Measurements from ENCODE around the gene UBE2L5.

- TF ChIP-seq, protein P1, sequence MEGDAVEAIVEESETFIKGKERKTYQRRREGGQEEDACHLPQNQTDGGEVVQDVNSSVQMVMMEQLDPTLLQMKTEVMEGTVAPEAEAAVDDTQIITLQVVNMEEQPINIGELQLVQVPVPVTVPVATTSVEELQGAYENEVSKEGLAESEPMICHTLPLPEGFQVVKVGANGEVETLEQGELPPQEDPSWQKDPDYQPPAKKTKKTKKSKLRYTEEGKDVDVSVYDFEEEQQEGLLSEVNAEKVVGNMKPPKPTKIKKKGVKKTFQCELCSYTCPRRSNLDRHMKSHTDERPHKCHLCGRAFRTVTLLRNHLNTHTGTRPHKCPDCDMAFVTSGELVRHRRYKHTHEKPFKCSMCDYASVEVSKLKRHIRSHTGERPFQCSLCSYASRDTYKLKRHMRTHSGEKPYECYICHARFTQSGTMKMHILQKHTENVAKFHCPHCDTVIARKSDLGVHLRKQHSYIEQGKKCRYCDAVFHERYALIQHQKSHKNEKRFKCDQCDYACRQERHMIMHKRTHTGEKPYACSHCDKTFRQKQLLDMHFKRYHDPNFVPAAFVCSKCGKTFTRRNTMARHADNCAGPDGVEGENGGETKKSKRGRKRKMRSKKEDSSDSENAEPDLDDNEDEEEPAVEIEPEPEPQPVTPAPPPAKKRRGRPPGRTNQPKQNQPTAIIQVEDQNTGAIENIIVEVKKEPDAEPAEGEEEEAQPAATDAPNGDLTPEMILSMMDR (conservative IDR thresholded peaks at IDR 0.05; ENCODE audit: low read length): no peak
- TF ChIP-seq EZH2phosphoT487 (IDR thresholded peaks at IDR 0.05; ENCODE audit: borderline replicate concordance): no peak
Observed at GRCh38 chr13:30395192-30396158, 26.8 kb upstream of the UBE2L5 start.

All from Loucy (cell line).